ENCODE data around the gene MRPL11.

The MRPL11 gene

DNA sequence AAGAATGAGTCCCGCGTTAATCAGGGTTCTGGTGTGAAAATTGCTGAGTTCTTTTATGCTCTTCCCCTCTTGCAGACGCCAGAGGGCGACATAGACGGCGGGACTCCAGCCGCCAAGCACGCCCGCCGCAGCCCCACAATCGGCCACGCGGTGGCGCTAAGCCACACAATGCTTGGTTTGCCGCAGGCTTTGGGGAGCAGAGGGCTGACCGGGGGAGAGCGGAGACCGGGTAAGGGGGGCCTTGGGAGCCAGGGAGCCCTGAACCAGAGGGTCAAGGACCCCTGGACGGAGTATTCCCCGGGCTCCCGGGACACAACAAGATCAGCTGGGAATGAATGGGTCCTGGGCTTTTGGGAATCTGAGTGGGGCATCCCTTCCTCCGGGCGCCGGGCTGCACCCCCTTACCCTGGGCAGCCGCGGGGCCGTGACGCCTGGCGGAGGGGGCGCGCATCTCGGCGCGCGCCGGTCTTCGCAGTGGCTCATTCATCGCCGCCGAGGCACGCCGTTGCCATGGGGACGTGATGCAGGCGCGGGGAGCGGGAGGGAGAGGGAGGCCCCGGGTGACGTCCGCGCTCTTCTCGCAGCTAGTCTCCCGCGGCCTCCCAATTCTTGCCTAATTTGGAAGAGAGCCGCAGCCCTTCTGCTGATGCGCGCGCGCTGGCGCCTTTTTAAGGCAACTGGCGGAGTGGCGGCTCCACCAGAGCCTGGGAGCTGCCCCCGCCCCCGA is 30.0 kb downstream of the MRPL11 start:
- H3K4me3 ChIP-seq (ENCODE audit: control insufficient read depth in 1 of 7, extremely low read depth in 1 of 7, insufficient read depth in 4 of 7, low read depth in 2 of 7, low read length in 6 of 7) = peak overlapping the region in 5 of 7 experiments; percentile 14 to 48 (median 25)
- no peaks in the 10 kb centered on the region for H3K9me3 ChIP-seq (ENCODE audit: control extremely low read depth in 1 of 5, control insufficient read depth in 4 of 5, insufficient read depth in 2 of 5, low read depth in 1 of 5, low read length in 4 of 5)
- H3K27ac ChIP-seq (ENCODE audit: insufficient read depth in 1 of 2, low read depth in 1 of 2, low read length in 2 of 2, poor library complexity in 1 of 2, severe bottlenecking in 2 of 2) = no peak overlapping the region
- H3K36me3 ChIP-seq (ENCODE audit: control insufficient read depth in 4 of 4, insufficient read depth in 4 of 4, low read length in 3 of 4) = no peaks in the 10 kb centered on the region
- H3K4me1 ChIP-seq (ENCODE audit: control extremely low read depth in 1 of 4, control insufficient read depth in 4 of 4, insufficient read depth in 4 of 4, low read length in 3 of 4) = peaks cover 0 to 9% (median 6%) of the 10 kb centered on the region in 4 experiments
- H3K27me3 ChIP-seq (replicated peaks in 2 of 5; ENCODE audit: control insufficient read depth in 4 of 5, insufficient read depth in 5 of 5, low read length in 4 of 5) = peaks cover 2 to 65% (median 26%) of the 10 kb centered on the region in 5 experiments
- DNase-seq = peak; percentile 88 to 94 (median 91)
- POLR2A ChIA-PET = no interaction called here
- CTCF ChIA-PET = interaction anchor here (1.0 to 6.3 kb wide), 10 partner anchors 8 to 271 kb away, joined by 3 to 49 read pairs (median 16); partner anchors contain the start of genes MRPL11, RBM4B and TMEM151A
- WGBS (ENCODE audit: insufficient coverage) = 0% methylated on average over 49 of the region's 63 CpGs

DNA sequence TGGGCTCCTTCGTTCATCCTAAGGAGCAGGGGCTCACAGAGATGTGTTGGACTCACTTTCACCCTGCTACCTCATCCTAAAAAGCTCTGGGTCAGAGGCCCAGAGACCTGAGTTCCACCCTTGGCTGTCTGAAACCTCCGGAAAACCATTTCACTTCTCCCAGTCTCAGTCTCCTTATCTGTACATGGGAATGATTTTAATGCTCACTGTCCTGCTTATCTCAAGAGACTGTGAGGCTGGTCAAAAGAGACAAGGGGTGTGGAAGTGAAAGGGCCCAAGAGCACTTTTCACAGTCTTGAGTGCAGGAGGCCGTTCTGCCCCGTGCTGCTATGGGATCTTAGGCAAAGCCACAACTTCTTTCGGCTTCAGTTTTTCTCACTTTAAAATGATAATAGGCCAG is 31.0 kb downstream of the MRPL11 start:
- H3K36me3 ChIP-seq (ENCODE audit: control insufficient read depth in 4 of 4, insufficient read depth in 4 of 4, low read length in 3 of 4) = no peaks in the 10 kb centered on the region
- H3K4me3 ChIP-seq (ENCODE audit: control insufficient read depth in 1 of 7, extremely low read depth in 1 of 7, insufficient read depth in 4 of 7, low read depth in 2 of 7, low read length in 6 of 7) = no peak overlapping the region
- DNase-seq = no peak
- H3K27ac ChIP-seq (ENCODE audit: insufficient read depth in 1 of 2, low read depth in 1 of 2, low read length in 2 of 2, poor library complexity in 1 of 2, severe bottlenecking in 2 of 2) = no peak overlapping the region
- peaks cover 0 to 9% (median 6%) of the 10 kb centered on the region in 4 experiments for H3K4me1 ChIP-seq (ENCODE audit: control extremely low read depth in 1 of 4, control insufficient read depth in 4 of 4, insufficient read depth in 4 of 4, low read length in 3 of 4)
- ChIA-PET POLR2A (no interaction called here), CTCF (interaction anchor here (0.8 to 6.3 kb wide), 14 partner anchors 9 to 272 kb away, joined by 3 to 49 read pairs (median 4); partner anchors contain the start of genes DPP3, MRPL11 and RBM4B)
- H3K9me3 ChIP-seq (ENCODE audit: control extremely low read depth in 1 of 5, control insufficient read depth in 4 of 5, insufficient read depth in 2 of 5, low read depth in 1 of 5, low read length in 4 of 5) = no peaks in the 10 kb centered on the region
- 76% methylated on average over 4 of the region's 5 CpGs for WGBS (ENCODE audit: insufficient coverage)
- peaks cover 2 to 65% (median 25%) of the 10 kb centered on the region in 5 experiments for H3K27me3 ChIP-seq (replicated peaks in 2 of 5; ENCODE audit: control insufficient read depth in 4 of 5, insufficient read depth in 5 of 5, low read length in 4 of 5)

DNA sequence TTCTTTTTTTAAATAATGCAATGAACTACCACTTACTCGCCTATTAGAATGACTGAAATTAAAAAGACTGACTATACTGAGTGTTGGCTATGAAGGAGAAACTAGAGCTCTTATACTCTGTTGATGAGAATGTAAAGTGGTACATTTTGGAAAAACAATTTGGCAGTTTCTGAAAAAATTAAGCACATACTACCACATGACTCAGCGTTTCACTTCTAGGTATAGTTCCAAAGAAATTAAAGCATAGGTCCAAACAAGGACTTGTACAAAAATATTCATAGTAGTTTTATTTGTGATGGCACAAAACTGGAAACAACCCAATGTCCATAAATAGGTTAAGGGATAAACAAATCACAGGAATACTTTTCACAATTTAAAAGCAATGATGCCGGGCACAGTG is 44.7 kb downstream of the MRPL11 start:
- no peak overlapping the region for H3K27ac ChIP-seq (ENCODE audit: insufficient read depth in 1 of 2, low read depth in 1 of 2, low read length in 2 of 2, poor library complexity in 1 of 2, severe bottlenecking in 2 of 2)
- H3K36me3 ChIP-seq (ENCODE audit: control insufficient read depth in 4 of 4, insufficient read depth in 4 of 4, low read length in 3 of 4) = no peaks in the 10 kb centered on the region
- H3K27me3 ChIP-seq (replicated peaks in 2 of 5; ENCODE audit: control insufficient read depth in 4 of 5, insufficient read depth in 5 of 5, low read length in 4 of 5) = peaks cover 0 to 20% (median 0%) of the 10 kb centered on the region in 5 experiments
- no peaks in the 10 kb centered on the region for H3K4me1 ChIP-seq (ENCODE audit: control extremely low read depth in 1 of 4, control insufficient read depth in 4 of 4, insufficient read depth in 4 of 4, low read length in 3 of 4)
- DNase-seq = no peak
- no CpG with 5 or more reads among the region's 3 CpGs for WGBS (ENCODE audit: insufficient coverage)
- ChIA-PET CTCF (interaction anchor here (0.6 to 1.5 kb wide), 3 partner anchors 10 to 297 kb away, joined by 3 to 4 read pairs (median 3); no protein-coding TSS in a partner anchor), POLR2A (no interaction called here)
- H3K9me3 ChIP-seq (ENCODE audit: control extremely low read depth in 1 of 5, control insufficient read depth in 4 of 5, insufficient read depth in 2 of 5, low read depth in 1 of 5, low read length in 4 of 5) = no peaks in the 10 kb centered on the region
- no peak overlapping the region for H3K4me3 ChIP-seq (ENCODE audit: control insufficient read depth in 1 of 7, extremely low read depth in 1 of 7, insufficient read depth in 4 of 7, low read depth in 2 of 7, low read length in 6 of 7)

DNA sequence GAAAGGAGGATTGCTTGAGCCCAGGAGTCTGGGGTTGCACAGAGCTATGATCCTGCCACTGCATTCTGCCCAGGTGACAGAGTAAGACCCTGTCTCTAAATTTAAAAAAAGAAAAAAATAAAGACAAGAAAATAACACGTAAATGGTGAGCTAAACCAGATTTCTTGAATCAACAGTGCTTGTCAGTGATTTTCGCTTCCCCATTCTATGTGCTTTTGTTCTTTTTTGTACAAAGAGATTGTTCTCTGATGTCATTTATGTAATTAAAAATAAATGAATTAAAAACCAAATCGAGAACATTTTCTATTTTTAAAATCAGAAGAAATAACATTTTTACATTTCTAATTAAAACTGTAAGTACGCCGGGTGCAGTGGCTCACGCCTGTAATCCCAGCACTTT is 47.3 kb downstream of the MRPL11 start:
- Histone ChIP-seq H3K36me3 (ENCODE audit: control insufficient read depth in 4 of 4, insufficient read depth in 4 of 4, low read length in 3 of 4) (no peaks in the 10 kb centered on the region), H3K4me1 (ENCODE audit: control extremely low read depth in 1 of 4, control insufficient read depth in 4 of 4, insufficient read depth in 4 of 4, low read length in 3 of 4) (peaks cover 0 to 4% (median 2%) of the 10 kb centered on the region in 4 experiments), H3K27ac (ENCODE audit: insufficient read depth in 1 of 2, low read depth in 1 of 2, low read length in 2 of 2, poor library complexity in 1 of 2, severe bottlenecking in 2 of 2) (no peak overlapping the region), H3K9me3 (ENCODE audit: control extremely low read depth in 1 of 5, control insufficient read depth in 4 of 5, insufficient read depth in 2 of 5, low read depth in 1 of 5, low read length in 4 of 5) (no peaks in the 10 kb centered on the region), H3K4me3 (ENCODE audit: control insufficient read depth in 1 of 7, extremely low read depth in 1 of 7, insufficient read depth in 4 of 7, low read depth in 2 of 7, low read length in 6 of 7) (no peak overlapping the region), H3K27me3 (replicated peaks in 2 of 5; ENCODE audit: control insufficient read depth in 4 of 5, insufficient read depth in 5 of 5, low read length in 4 of 5) (peaks cover 0 to 21% (median 2%) of the 10 kb centered on the region in 5 experiments)
- ChIA-PET CTCF (interaction anchor here (5.6 kb wide), 1 partner anchor 17 kb away, joined by 30 read pairs; no protein-coding TSS in a partner anchor), POLR2A (no interaction called here)
- DNase-seq = no peak
- WGBS (ENCODE audit: insufficient coverage) = 80% methylated on average over 1 of the region's 6 CpGs

DNA sequence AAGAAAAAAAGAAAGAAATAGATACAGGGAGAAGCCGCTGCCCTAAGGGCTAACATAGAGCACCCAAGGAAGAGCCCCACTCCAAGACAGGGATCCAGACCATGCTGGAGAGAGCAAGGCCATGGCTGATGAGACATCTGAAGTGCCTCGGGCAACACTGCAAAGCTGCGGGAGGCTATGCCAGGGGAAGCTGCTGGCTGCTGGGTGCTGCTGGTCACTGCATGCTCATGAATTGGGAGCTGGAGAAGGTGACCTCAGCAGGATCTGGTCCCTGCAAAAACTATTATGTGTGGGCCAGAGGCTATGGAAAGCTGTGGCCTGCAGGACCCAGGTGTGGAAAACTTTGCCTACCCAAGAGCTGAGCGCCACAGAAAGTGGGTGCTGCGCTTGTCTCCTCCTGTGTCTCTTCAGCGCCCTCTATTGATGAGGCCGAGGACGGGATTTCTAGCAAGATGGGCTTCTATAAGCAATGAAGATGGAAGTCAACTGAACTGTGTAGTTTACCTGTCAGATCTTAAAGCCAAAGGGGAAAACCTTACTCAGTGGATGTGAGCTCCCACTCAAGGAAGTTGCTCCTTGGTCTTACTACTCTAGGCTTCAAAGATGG is 49.8 kb downstream of the MRPL11 start:
- Histone ChIP-seq H3K27ac (ENCODE audit: insufficient read depth in 1 of 2, low read depth in 1 of 2, low read length in 2 of 2, poor library complexity in 1 of 2, severe bottlenecking in 2 of 2) (no peak overlapping the region), H3K36me3 (ENCODE audit: control insufficient read depth in 4 of 4, insufficient read depth in 4 of 4, low read length in 3 of 4) (no peaks in the 10 kb centered on the region), H3K4me1 (ENCODE audit: control extremely low read depth in 1 of 4, control insufficient read depth in 4 of 4, insufficient read depth in 4 of 4, low read length in 3 of 4) (peaks cover 0 to 7% (median 4%) of the 10 kb centered on the region in 4 experiments), H3K4me3 (ENCODE audit: control insufficient read depth in 1 of 7, extremely low read depth in 1 of 7, insufficient read depth in 4 of 7, low read depth in 2 of 7, low read length in 6 of 7) (no peak overlapping the region), H3K9me3 (ENCODE audit: control extremely low read depth in 1 of 5, control insufficient read depth in 4 of 5, insufficient read depth in 2 of 5, low read depth in 1 of 5, low read length in 4 of 5) (no peaks in the 10 kb centered on the region), H3K27me3 (replicated peaks in 2 of 5; ENCODE audit: control insufficient read depth in 4 of 5, insufficient read depth in 5 of 5, low read length in 4 of 5) (peaks cover 0 to 13% (median 1%) of the 10 kb centered on the region in 5 experiments)
- peak; percentile 77 to 91 (median 86) for DNase-seq
- 42% methylated on average over 7 of the region's 8 CpGs for WGBS (ENCODE audit: insufficient coverage)
- ChIA-PET POLR2A (interaction anchor here (1.2 kb wide), 1 partner anchor 50 kb away, joined by 4 read pairs; the partner anchor contains the start of gene MRPL11), CTCF (interaction anchor here (0.5 to 5.6 kb wide), 22 partner anchors 9 to 657 kb away, joined by 3 to 30 read pairs (median 4); partner anchors contain the start of gene SLC29A2)

DNA sequence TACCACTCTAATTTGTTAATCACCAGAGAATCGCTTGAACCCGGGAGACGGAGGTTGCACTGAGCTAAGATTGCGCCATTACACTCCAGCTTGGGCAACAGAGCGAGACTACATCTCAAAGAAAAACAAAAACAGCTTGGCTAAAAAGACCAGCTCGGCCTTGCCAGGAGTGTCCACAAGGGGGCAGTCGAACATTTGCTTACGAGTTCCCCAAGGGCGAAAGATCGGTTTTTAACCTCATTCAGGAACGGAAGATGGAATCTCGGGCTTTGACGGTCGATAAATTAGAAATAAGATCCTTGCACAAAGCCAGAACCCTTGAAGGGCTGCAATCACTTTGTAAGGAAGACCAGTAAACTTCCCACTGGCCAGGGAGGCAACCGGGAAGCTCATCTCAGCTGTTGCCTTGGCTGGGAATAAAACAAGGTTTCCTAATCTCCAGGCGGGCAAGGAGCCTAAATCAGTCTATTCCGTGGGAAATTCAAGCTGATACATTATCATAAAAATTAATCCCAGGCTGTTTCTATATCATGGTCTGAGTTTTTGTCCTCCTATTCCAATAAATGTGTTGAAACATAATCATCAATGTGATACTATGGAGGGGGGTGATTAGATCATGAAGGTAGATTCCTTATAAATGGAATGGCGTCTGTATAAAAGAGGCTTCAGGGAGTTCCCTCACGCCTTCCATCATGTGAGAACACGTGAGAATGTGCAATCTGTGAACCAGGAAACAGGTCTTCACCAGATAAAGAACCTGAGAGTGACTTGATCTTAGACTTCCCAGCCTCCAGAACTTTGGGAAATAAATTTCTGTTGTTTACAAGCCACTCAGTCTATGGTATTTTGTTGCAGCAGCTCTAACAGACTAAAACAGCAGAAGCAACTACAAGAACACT is 52.2 kb downstream of the MRPL11 start:
- POLR2A ChIA-PET = no interaction called here
- CTCF ChIA-PET = interaction anchor here (1.0 to 5.6 kb wide), 16 partner anchors 9 to 75 kb away, joined by 3 to 30 read pairs (median 6); partner anchors contain the start of genes B4GAT1 and SLC29A2
- H3K27me3 ChIP-seq (replicated peaks in 2 of 5; ENCODE audit: control insufficient read depth in 4 of 5, insufficient read depth in 5 of 5, low read length in 4 of 5) = peaks cover 0 to 7% (median 0%) of the 10 kb centered on the region in 5 experiments
- peak overlapping the region in 4 of 7 experiments; percentile 35 to 63 (median 49) for H3K4me3 ChIP-seq (ENCODE audit: control insufficient read depth in 1 of 7, extremely low read depth in 1 of 7, insufficient read depth in 4 of 7, low read depth in 2 of 7, low read length in 6 of 7)
- peak; percentile 78 to 90 (median 79) for DNase-seq
- H3K36me3 ChIP-seq (ENCODE audit: control insufficient read depth in 4 of 4, insufficient read depth in 4 of 4, low read length in 3 of 4) = no peaks in the 10 kb centered on the region
- no peak overlapping the region for H3K27ac ChIP-seq (ENCODE audit: insufficient read depth in 1 of 2, low read depth in 1 of 2, low read length in 2 of 2, poor library complexity in 1 of 2, severe bottlenecking in 2 of 2)
- WGBS (ENCODE audit: insufficient coverage) = 5% methylated on average over 17 of the region's 20 CpGs
- H3K4me1 ChIP-seq (ENCODE audit: control extremely low read depth in 1 of 4, control insufficient read depth in 4 of 4, insufficient read depth in 4 of 4, low read length in 3 of 4) = peaks cover 0 to 7% (median 4%) of the 10 kb centered on the region in 4 experiments
- no peaks in the 10 kb centered on the region for H3K9me3 ChIP-seq (ENCODE audit: control extremely low read depth in 1 of 5, control insufficient read depth in 4 of 5, insufficient read depth in 2 of 5, low read depth in 1 of 5, low read length in 4 of 5)
